Spleen (tissue), 11 donors: ENCODE results near the gene KIAA1210. TPM values are rescaled to one million over a fixed set of nuclear protein-coding genes. Genes with fewer than 3 reads are reported as not detected.
"Not testable (repeated sequence)": the region's sequence is repeated elsewhere in the genome, so short reads cannot be mapped to it uniquely, and the experiment has no call there.

Experiments used
- DNase-seq: peaks from one replicate; pipeline ENCODE4 v3.0.0-alpha.2; 2020
- H3K27ac ChIP-seq, 8 donors: fragments of 200-600 bp; sonication (generic) in 7 of 8; 1 replicate in 4 of 8; 2 replicates in 4 of 8; pipeline versions ENCODE4 v1.5.0 to v1.8.0; 2016 to 2021; ENCODE audit warnings: inconsistent platforms in 4 of 8, mild to moderate bottlenecking in 4 of 8, moderate library complexity in 1 of 8
- H3K27me3 ChIP-seq, 7 donors: fragments of 200-600 bp; sonication (generic) in 6 of 7; replicated peaks in 1 of 7; 1 replicate in 4 of 7; 2 replicates in 3 of 7; pipeline versions ENCODE4 v1.5.0 to v1.8.0; 2016 to 2021; ENCODE audit warnings: inconsistent platforms in 3 of 7, mild to moderate bottlenecking in 1 of 7
- H3K36me3 ChIP-seq, 6 donors: fragments of 200-600 bp; sonication (generic) in 5 of 6; 1 replicate in 4 of 6; 2 replicates in 2 of 6; pipeline versions ENCODE4 v1.5.0 to v1.8.0; 2016 to 2021; ENCODE audit warnings: inconsistent platforms in 2 of 6
- H3K4me1 ChIP-seq, 6 donors: fragments of 200-600 bp; sonication (generic) in 5 of 6; 1 replicate in 3 of 6; 2 replicates in 3 of 6; pipeline versions ENCODE4 v1.5.0 to v1.8.0; 2016 to 2021; ENCODE audit warnings: inconsistent platforms in 3 of 6
- H3K4me3 ChIP-seq, 8 donors: fragments of 200-600 bp; sonication (generic) in 7 of 8; 1 replicate in 4 of 8; 2 replicates in 4 of 8; pipeline versions ENCODE4 v1.5.0 to v1.8.0; 2016 to 2021; ENCODE audit warnings: inconsistent platforms in 4 of 8, mild to moderate bottlenecking in 4 of 8, moderate library complexity in 2 of 8
- H3K9me3 ChIP-seq, 8 donors: fragments of 200-600 bp; sonication (generic) in 7 of 8; 1 replicate in 4 of 8; 2 replicates in 4 of 8; pipeline versions ENCODE4 v1.5.0 to v1.8.0; 2016 to 2021; ENCODE audit warnings: inconsistent platforms in 4 of 8
- CTCF ChIP-seq, 11 experiments: fragments of 200-600 bp in 7 of 11; fragments of 450-650 bp in 4 of 11; sonication (generic) in 4 of 11; IDR thresholded peaks in 8 of 11; conservative IDR thresholded peaks in 3 of 11; 1 replicate in 7 of 11; 2 replicates in 4 of 11; pipeline versions ENCODE4 v1.4.0 to v1.8.0; 2016 to 2021; ENCODE audit warnings: antibody characterized with exemption in 11 of 11, inconsistent platforms in 4 of 11, mild to moderate bottlenecking in 1 of 11
- POLR2A ChIP-seq, 3 donors: fragments of 450-650 bp; IDR thresholded peaks; one replicate each; pipeline ENCODE4 v1.5.1; 2017; ENCODE audit warnings: antibody characterized with exemption in 3 of 3, mild to moderate bottlenecking in 1 of 3
- POLR2AphosphoS5 ChIP-seq, 3 donors: sonication (generic); formaldehyde crosslinking; IDR thresholded peaks; one replicate each; pipeline ENCODE4 v1.5.1; 2017; ENCODE audit warnings: antibody characterized with exemption in 3 of 3
- WGBS, 5 donors: extraction: QIAGEN DNeasy Blood & Tissue Kit in 3 of 5; methylation state at CpG; one replicate each; pipeline versions ENCODE4 v1.1.5 to v1.1.7; 2013 to 2018; 5-methylcytosine and 5-hydroxymethylcytosine counted together
- intact Hi-C: fragments of 100-400 bp; cut with DNase I; formaldehyde crosslinking; loops from one replicate; pipeline ENCODE4 v1.15.0; 2023; ENCODE audit warnings: low total_unique reads
- polyA plus RNA-seq, 3 donors: library from polyadenylated mRNA; stranded (reverse); fragments of 200-250 nt; gene quantifications; one replicate each; pipeline ENCODE4 v1.2.1, GENCODE V29; 2013
- total RNA-seq, 7 donors: library from RNA; depleted of rRNA in 3 of 7; stranded (reverse); fragments of >200 nt in 3 of 7; fragmentation: NEBNext Ultra II Directional in 4 of 7; extraction: Animal tissue kit (Norgen Biotek cat#: 25700) in 4 of 7; gene quantifications; one replicate each; pipeline versions ENCODE4 v1.1.0 to v1.2.1, GENCODE V29; 2016 to 2021
- donor health status: healthy with polysubstance abuse.
- donor health status: DM: no; HTN: no; CAD: no; lungs with moderate emphysema.
- donor health status: DM: no; HTN: no; CAD: no.
- donor health status: Bipolar disorder and iron deficiency.
- donor health status: healthy.
- donor health status: DM: no; HTN: no; CAD: no.
- donor health status: DM: yes; HTN: yes; CAD: no.

The KIAA1210 gene
- total and polyA plus RNA-seq, 10 donors, result not detected

DNA sequence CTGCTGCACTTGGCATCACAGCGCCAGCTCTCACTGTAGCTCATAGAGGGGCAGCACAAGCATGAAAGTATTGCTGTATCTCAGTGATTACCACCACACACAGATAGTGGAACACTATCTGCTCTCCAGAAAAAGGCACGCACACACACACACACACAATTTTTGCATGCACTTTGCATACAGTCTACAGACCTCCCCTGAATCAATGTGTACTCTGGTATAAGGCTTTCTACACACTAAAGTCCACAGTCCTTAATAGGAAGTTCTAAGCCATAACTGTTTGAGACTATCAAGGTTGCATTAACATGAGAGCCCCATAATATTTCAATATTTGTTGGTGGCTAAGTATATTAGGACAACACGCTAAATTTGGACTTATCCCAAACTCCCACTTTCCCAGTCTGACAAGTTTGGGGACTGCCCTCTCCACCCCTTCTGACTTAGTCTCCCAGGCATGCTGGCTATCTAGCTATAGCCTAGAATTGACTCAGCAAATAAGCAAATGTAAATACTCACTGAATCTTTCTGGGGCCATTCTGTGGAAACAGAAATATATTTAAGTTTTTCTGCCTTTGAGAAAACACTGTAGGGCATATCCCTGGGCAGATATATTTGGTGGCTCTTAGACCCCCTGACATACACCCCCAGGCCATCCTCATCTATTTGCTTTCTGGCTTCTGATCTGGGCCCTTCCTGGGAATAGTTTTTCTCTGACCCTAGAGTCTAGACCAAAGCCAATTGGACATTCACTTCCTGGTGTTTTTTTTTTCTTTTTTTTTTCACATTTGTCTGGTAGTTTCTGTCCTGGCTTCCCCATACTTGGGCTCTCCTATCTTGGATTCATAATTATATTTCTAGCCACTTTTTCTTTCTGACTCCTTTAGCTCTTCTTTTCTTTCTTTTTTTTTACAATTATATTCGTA lies 91.2 kb downstream of the KIAA1210 start:
- Histone ChIP-seq H3K9me3 (peaks cover 0 to 14% (median 7%) of the 10 kb centered on the region in 8 donors), H3K27me3 (no peaks in the 10 kb centered on the region), H3K4me3 (no peak overlapping the region), H3K36me3 (no peaks in the 10 kb centered on the region), H3K27ac (no peak overlapping the region), H3K4me1 (peaks cover 0 to 9% (median 0%) of the 10 kb centered on the region in 6 donors)
- intact Hi-C loops, result no loop called here
- no peak for DNase-seq
- TF ChIP-seq CTCF (IDR thresholded peaks at IDR 0.05 in 8 of 11, conservative IDR thresholded peaks at IDR 0.05 in 3 of 11) (no peak), POLR2AphosphoS5 (IDR thresholded peaks at IDR 0.05) (no peak), POLR2A (IDR thresholded peaks at IDR 0.05) (no peak)
- WGBS, 5 donors, result 86 to 96% (median 88%) methylated on average over 4 of the region's 4 CpGs

DNA sequence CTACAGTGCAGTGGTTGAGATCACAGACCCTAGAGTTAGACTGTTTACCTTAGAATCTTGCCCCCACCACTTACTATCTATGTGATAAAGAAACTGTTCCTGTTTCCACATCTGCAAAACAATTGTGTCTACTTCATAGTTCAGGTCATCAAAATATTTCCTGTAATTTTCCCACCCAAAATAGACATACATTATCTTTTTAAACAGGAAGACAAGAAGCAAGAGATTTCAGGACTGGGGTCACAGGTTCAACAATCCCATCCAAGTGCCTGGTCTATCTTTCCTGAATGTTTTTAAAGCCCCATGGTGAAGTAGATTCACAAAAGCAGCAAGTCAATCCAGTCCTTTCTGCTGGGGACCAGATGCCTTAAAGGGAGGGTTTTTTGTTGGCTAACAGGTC lies 96.6 kb downstream of the KIAA1210 start:
- H3K27ac ChIP-seq, result no peak overlapping the region
- no peak overlapping the region for H3K4me3 ChIP-seq
- H3K36me3 ChIP-seq, result no peaks in the 10 kb centered on the region
- intact Hi-C loops, result no loop called here
- no peaks in the 10 kb centered on the region for H3K4me1 ChIP-seq
- H3K27me3 ChIP-seq, result no peaks in the 10 kb centered on the region
- peaks cover 0 to 17% (median 7%) of the 10 kb centered on the region in 8 donors for H3K9me3 ChIP-seq
- DNase-seq, result no peak
- TF ChIP-seq CTCF (IDR thresholded peaks at IDR 0.05 in 8 of 11, conservative IDR thresholded peaks at IDR 0.05 in 3 of 11), result no peak
- TF ChIP-seq POLR2AphosphoS5 (IDR thresholded peaks at IDR 0.05), result no peak
- TF ChIP-seq POLR2A (IDR thresholded peaks at IDR 0.05), result no peak

GRCh38 chrX:119029656-119030055 lies 98.0 kb downstream of the KIAA1210 start:
- H3K36me3 ChIP-seq, intact Hi-C loops, H3K4me3 ChIP-seq, H3K27me3 ChIP-seq, H3K4me1 ChIP-seq, H3K27ac ChIP-seq, DNase-seq: not testable (repeated sequence)
- 92 to 100% (median 95%) methylated on average over 2 to 10 of the region's 10 CpGs for WGBS, 5 donors
- H3K9me3 ChIP-seq, result peaks cover 0 to 16% (median 7%) of the 10 kb centered on the region in 8 donors

DNA sequence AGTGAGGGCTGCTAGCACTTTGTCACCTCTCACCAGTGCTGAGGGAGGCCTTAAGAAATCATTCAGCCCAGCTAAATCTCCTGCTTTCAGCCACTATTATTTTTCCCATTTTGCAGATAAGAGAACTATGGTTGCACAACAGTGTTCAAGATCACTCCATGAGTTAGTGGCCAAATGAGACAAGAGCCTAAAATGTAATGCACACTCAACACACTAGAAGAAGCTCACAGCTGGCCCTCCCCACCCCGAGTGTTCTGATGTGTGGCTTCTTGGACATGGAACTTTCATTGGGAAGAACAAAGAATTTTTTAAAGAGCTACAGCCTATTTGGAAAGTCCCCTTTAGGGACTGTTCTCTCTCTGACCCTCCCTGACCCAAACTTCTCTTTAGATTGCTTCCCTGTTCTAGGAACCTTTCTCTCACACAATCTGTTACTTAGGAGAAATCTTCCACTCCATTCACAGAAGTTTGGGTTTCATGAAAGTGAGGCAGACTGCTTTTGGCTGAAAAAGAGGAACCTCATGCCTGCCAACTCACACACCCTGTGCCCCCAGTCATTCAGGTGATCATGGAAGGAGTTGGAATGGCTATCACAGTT lies 98.8 kb downstream of the KIAA1210 start:
- 56 to 79% (median 57%) methylated on average over 1 of the region's 1 CpG for WGBS, 5 donors

More for the DNA sequence above, 98.8 kb downstream of the KIAA1210 start:
- H3K4me3 ChIP-seq, result no peak overlapping the region
- peaks cover 0 to 10% (median 0%) of the 10 kb centered on the region in 7 donors for H3K27me3 ChIP-seq
- no peaks in the 10 kb centered on the region for H3K36me3 ChIP-seq
- peaks cover 0 to 8% (median 1%) of the 10 kb centered on the region in 8 donors for H3K9me3 ChIP-seq
- DNase-seq, result no peak
- intact Hi-C loops, result no loop called here
- H3K4me1 ChIP-seq, result no peaks in the 10 kb centered on the region
- TF ChIP-seq POLR2A (IDR thresholded peaks at IDR 0.05) (no peak), CTCF (IDR thresholded peaks at IDR 0.05 in 8 of 11, conservative IDR thresholded peaks at IDR 0.05 in 3 of 11) (no peak), POLR2AphosphoS5 (IDR thresholded peaks at IDR 0.05) (no peak)
- no peak overlapping the region for H3K27ac ChIP-seq

Other genes starting within 250 kb of the KIAA1210 start
- gene LONRF3, start 153.2 kb downstream of the KIAA1210 start, total RNA-seq, result 1 to 10 TPM; 1.4 to 4.3 (median 2.5) TPM
- gene LONRF3, start 153.2 kb downstream of the KIAA1210 start, polyA plus RNA-seq, result under 1 TPM; 0.11 to 0.45 (median 0.20) TPM
- not detected for gene CT47C1, start 54.8 kb downstream of the KIAA1210 start, total RNA-seq
- gene CT47C1, start 54.8 kb downstream of the KIAA1210 start, polyA plus RNA-seq, result not detected
- 10 to 100 TPM; 34.1 to 60.1 (median 39.2) TPM for gene PGRMC1, start 108.5 kb upstream of the KIAA1210 start, total RNA-seq
- 10 to 100 TPM; 13.6 to 25.7 (median 25.4) TPM for gene PGRMC1, start 108.5 kb upstream of the KIAA1210 start, polyA plus RNA-seq